Skin of body (tissue), 2 donors: Measurements from ENCODE around the gene ATP8A2. TPM values are rescaled to one million over a fixed set of nuclear protein-coding genes. Genes with fewer than 3 reads are reported as not detected.

ENCODE experiments used
- DNase-seq: peaks from one replicate; lab custom pipeline; 2025; lab: John Stamatoyannopoulos, UW
- total RNA-seq: library from RNA; depleted of rRNA; stranded (reverse); fragments of >200 nt; gene quantifications from one replicate; pipeline ENCODE4 v1.2.3, GENCODE V29; 2014

The ATP8A2 gene
- total RNA-seq, 1 donor from 2014 or later = 1.1 TPM

DNA sequence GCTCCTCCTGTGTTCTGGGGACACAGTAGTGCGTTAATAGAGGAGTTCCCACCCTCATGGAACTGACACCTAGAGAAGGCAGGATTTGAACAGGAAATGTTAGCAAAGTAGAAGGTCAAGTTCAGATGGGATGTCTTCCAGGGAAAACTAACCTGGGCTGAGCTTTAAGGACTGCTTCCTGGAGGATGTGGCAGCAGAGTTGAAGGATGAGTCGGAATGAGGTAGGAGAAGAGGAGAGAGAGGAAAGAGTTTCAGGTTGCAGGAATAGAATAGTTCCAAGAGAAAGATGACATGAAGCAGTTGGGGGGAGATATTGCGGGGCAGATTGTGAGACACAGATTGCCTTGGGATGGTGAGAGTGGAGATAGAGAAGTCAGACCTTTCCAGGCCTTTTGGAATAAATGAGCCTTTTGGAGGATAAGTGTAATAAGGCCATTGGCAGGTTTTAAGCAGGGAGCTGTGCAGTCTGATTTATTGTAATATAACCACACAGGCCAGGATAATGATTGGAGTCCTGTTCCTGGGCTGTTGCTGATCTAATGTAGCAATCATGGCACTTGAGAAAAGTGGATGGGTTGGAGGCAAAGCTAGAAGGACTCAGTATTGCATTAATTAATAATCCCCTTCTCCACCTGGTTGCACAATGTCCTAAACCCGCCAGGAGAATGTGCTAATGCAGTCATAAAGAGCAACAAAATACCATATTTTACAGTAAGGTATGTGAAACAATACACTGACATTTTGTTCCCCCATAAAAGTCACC is 474.6 kb downstream of the ATP8A2 start:
- no peak for DNase-seq

DNA sequence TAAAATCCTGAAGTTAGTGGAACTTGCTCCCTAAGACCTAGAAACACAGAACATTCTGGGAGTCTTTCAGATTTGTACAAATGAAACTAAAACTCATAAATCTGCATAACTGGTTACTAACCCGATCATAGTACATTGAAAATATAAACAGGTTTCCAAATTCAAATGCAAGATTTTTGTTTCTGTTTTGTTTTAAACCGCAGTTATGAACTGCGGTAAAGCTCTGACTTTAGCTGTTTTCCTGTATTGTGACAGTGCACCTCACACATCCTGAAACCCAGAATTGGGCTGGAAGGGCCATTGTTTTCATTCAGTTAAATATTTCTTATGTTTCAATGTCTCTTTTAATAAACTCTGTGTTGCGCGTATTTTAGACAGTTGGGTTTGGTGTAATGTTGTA is 475.4 kb downstream of the ATP8A2 start:
- DNase-seq = no peak

DNA sequence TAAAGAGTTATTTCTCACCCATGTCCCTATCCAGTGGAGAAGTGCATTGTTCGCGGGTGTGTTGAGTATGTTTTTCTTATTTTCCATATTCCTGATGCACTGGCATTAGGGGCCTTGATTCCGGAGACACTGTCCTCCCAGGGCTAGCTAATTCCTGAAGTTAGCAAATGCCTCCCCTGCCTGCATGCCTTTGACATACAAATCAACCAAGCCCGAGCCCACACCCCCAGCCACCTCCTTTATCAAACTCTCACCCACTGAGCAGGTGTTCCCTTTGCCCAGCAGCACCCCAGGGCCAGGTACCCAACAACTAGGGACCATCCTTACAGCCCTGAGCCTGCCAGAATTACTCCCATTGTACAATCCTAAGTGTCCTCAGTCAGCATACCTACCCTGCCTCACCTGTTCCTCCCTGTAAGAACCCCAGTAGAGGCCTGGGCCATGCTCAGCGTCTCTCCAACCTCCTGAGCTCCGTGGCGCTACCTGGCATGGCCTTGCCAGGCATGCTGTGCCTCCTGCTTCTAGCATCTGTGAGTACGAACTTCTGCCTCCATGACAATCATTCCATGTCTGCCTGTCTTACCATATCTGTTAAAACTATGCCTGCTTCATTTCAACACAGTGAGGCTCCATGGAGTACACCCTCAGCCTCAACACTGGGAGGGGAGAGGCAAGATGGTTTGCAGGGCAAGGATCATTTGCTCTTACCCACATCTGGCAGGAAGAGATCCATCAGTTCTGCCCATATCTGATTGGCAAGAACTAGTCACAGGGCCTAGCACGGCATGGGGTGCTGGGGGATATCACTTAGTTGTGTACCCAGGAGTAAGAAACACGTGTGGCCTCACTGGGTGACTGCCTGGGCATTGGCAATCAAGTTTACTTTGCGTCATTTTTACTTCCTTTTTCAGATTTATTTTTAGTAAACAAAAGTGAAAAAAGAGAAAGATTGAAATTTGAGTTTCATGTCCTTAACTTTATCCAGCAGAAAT is 476.2 kb downstream of the ATP8A2 start:
- DNase-seq = no peak

DNA sequence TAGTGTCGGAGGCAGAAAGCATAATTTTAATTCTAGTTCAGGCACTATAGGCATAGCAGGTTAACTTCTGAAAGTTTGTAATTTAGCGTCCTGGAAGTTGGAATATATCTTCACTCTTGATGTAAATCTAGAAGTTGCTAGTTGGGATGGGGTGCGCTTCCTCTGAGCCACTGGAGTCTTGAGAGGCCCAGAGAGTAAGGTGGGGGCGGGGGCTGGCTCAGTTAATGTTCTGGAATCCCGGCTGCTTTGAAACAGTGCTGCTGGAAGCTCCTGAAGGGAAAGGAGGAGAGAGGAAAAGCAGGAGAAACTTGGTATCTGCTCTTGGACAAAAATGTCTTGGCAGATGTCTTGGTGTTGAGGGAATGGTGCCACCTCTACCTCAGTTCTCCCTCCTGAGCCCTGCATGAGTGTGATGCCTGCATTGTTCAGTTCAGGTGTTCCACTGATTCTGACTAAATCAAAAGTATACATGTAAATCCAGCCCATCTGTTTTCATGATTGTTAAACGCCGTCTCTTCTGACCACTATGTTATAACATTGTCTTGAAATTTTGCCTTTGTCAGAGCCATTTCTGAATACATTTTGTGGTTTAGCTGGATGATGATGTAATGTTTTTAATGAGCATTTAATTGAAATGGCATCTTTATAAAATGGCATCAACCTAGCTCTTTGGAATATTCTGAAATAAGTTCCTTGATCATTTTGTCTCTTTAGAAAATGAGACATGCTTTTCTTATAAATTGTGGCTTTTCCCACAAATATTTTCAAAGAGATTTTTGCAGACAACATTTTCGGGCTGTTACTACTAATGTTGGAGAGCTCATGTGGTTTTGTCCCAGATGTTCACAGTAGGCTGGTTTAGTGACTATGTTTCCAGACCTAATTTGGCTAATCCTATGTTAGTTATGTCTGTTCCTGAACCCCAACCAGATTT is 477.3 kb downstream of the ATP8A2 start:
- DNase-seq = peak; percentile 18

DNA sequence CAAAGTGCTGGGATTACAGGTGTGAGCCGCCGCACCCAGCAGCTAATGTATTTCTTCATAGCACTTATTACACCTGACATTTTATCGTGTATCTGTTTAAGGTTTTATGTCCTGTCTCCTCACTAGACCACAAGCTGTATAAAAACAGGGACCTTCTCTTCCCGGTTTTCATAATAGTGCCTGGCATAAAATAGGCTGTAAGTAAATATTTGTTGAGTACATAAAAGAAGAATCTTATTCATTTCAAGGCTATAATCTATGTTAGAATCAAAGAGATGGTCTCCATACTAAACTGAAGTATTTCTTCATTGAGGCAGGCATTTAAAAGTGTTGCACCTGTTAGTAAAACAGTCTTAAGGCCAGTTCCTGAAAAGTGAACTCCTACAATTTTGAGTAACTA is 486.1 kb downstream of the ATP8A2 start:
- DNase-seq = no peak

DNA sequence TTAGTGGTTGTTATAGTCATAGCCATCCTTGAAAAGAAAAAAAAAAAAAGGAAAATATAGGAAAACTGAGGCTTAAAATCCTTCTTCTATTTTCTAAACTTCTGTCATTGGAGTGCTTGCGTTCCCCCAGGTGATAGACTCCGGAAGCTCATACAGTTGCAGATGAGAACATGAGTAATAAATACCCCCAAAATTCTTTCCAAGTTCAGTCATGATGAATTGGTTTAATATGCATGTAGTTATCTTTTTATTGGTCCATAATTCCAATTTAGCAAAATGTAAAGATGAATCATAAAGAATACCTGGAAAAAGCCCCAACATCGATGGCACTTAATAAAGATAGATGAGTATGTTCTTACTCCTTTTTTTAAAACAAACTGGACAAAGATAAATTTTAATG is 487.8 kb downstream of the ATP8A2 start:
- DNase-seq = no peak

DNA sequence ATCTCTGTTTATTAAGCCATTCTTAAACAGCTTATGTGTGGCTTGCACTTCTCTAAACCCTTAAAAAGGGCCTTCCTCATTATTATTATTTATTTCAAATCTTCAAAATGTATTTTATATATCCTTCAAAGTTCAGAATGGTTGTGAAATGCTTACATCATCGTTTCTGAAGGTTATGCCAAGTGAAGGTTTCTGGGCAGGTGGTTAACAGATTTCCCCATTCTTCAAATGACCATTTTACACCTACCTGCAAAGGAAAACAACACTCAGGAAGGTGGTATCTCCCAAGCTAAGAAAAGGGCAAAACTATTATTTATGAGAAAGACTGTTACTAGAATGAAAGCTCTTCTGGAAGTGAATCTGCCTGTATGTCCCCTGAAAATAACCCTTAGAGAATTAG is 488.5 kb downstream of the ATP8A2 start:
- no peak for DNase-seq

DNA sequence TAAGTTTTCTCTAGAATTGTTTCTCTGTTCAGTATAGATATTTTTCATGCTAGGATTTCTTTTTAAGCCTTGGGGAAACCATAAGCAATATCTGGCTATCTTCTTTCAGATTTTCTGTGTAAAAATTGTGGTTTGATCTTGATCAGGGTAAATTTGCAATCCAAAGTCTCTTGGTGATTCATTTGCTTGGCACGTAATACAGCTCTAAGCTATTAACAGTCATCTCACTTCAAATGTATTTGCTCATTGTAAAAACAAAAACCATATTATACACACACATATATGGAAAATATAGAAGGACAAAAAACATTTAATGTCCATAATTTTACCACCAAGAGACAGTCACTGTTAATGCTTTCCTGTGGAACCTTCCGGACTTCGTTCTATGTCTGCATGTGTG is 489.1 kb downstream of the ATP8A2 start:
- DNase-seq = no peak

DNA sequence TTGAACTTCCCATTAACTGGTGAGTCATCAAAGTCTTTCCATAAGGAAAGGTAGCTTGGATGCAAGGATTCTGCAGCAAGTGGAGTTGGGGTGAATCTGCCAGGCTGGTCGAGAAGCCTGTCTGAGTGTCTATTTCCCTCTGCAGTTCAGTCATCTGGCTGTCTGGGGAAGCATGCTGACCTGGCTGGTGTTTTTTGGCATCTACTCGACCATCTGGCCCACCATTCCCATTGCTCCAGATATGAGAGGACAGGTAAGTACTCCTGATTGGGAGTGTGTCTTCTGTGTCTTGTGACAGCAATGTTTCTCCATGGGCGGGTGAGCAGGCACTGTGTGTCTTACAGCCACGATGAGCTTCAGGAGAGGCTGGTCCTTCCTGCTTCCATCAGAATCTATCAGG is 490.4 kb downstream of the ATP8A2 start:
- no peak for DNase-seq

DNA sequence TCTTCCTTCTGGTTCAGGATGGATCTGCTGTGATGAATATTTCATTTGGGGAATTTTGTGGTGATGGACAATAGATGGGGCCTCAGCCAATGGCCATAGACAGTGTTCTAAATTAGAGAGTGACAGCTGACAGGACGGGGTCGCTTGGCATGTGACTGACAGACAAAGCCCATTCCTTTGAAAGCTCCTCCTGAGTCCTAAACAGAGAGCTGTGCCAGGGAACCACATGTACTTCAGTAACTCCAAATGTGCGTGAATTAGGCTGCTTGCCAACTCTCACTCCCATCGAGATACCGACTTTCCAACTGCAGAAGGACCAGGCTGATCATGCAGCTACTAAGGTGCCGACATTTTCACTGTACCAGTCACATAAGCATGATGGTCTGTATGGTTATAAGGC is 492.3 kb downstream of the ATP8A2 start:
- DNase-seq = no peak

DNA sequence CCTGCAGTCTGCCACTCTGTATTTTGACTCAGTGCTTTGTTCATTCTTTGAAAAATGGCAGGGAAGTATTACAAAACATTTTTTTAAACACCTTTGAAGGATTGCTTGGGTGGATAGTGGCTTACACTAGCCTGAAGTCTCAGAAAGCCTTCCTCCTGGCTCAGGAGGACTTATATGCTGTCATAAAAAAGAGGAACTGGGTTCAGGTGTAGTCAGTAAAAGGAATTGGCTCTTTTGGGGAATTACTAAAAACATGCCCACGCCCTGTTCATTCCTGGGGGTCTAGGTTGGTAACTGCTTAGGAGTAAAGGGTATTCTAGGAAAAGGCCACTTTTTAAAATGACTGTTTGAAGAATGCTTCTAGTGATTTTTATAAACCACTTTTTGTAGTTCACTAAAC is 493.2 kb downstream of the ATP8A2 start:
- no peak for DNase-seq

DNA sequence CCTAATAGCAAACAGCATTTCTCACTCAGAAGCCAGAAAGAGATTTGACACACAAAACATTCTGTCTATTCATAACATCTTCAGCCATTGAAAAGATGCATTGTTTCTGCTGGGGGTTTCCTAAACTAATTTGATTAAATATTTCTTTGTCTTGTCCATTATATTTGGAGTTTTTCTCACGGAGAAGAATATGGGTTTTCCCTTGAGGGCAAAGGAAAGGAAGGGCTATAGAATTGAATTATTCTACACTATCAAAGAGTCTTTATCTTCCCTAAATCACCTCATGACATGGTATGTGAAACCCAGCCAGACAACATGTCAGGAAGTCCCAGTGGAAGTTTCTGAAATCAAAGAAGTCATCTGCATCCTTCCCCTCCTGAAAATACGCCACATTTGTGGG is 493.6 kb downstream of the ATP8A2 start:
- no peak for DNase-seq

DNA sequence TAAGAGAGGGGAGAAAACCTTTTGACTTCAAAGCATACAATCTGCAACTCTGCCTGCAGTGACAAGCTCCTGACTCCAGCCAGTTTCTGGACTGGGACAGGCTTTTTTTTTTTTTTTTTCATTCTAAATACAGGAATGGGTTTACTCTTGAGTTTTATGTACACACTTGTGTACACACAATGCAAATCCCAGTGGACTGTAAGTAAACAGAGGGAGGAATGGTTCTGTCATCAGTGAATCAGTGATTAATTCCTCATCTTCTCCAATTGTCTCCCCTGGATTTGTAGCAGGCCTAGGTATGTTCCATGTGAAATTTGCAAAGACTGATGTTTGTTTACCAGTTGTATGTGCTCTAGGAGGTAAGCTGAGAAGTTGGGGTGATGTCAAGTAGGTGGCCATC is 495.3 kb downstream of the ATP8A2 start:
- no peak for DNase-seq

DNA sequence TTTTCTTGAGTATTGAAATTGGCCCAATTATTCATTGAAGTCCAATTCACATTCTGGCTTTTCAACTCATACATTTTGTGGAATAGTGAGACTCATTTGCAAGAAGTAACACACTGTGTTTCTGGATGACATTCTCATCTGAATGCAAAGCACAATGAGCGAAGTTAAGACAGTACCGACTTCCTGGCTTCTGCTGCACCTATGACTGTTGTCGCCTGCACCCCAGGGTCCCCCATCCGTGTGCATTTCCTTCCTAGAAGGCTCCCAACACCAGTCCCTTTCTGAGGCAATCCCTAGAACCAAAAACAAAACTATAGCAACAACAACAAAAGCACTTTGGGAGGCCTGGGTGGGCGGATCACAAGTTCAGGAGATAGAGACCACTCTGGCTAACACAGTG is 496.7 kb downstream of the ATP8A2 start:
- DNase-seq = no peak

DNA sequence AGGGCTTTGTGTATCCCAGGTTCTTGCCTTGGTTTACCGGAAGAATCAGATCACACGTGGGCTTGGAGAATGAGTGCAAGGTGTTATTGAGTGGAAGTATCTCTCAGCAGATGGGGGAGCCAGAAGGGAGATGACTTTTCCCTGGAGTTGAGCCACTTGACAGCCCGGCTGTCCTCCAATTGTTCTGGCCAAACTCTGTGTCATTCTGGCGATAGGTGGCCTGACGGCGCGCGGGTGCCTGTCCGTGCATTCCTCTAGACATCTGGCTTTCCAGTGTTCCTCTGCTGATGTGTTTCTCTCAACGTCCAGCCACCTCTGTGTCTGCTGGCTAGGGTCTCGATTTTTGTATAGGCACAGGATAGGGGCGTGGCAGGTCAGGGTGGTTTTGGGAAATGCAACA is 498.2 kb downstream of the ATP8A2 start:
- no peak for DNase-seq

DNA sequence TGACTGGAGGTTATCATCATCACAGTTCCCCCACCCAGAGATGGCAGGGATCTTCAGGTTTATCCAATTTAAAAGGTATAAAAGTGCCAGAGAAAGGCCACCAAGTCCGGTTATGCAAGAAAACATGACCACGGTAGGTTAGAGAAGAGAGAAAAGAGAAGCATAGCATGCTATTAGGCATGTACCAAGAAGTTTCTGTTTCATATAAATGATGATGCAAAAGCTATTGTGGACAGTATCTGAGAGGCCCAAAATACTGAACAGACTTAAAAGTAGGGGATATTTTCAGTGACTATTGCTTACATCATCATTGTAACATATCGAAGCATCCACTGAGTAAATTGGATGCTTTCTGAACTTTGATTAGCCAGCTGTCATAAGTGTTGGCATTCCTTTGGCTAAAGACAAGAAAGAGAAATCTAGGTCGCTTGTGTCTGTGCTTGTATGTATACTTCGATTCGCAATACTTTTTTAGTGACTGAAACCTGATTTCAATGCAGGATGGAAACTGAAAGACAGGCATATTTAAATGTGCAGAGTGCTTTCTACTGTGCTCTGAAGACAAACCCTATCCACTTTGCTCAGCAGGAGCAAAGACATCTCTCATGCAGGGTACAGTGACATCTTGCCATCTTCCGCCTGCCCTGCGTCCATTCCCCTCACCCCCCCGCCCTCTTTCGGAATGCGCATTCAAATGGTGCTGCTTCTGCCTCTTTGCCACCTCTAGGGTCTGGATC is 499.8 kb downstream of the ATP8A2 start:
- DNase-seq = no peak

DNA sequence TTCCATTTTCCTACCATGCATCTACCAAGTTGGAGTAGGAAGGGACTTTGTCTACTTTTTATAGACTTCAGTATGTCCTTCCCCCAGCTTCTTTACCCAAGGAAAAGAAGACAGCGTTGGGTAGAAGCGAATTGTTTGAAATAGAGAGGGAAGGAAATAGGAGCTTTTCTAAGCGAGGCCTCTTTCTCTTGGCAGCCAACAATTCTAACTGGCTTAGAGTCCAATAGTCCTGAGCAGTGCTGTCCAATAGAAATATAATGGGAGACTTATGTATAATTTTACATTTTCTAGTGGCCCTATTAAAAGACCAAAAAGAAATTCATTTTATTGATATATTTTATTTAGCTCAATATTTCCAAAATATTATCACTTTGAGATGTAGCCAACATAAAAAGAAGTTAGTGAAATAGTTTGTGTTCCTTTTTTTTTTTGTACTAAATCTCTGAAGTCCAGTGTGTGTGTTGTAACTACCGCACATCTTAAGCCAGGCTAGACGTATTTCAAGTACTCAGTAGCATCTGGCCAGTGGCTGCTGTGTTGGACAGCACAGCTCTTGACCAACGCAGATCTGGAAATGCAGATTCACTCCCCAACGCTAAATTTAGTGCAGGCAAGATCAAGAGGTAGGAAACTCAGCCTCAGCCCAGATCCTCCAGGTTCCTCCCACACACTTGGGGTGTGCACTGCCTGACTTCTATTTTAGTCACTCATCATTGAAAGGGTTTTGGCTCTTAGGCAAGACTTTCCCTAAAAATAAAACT is 500.9 kb downstream of the ATP8A2 start:
- no peak for DNase-seq

DNA sequence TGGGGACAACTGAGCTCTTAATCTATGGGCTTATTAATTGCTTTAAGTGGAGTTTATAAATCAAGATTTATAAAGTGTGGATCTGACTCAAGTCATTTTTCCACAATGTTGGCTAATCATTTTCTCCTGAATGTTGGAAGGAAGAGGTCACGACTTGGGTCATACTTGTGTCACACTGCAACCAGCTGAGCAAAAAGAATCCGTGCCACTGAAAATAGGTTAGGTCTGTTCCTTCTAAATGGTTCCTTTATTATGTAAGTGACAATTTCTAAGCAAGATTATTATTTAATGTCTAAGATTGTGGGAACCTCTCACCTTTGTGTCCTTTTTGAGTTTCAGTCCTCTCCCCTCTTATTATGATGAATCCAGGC is 501.5 kb downstream of the ATP8A2 start:
- no peak for DNase-seq

DNA sequence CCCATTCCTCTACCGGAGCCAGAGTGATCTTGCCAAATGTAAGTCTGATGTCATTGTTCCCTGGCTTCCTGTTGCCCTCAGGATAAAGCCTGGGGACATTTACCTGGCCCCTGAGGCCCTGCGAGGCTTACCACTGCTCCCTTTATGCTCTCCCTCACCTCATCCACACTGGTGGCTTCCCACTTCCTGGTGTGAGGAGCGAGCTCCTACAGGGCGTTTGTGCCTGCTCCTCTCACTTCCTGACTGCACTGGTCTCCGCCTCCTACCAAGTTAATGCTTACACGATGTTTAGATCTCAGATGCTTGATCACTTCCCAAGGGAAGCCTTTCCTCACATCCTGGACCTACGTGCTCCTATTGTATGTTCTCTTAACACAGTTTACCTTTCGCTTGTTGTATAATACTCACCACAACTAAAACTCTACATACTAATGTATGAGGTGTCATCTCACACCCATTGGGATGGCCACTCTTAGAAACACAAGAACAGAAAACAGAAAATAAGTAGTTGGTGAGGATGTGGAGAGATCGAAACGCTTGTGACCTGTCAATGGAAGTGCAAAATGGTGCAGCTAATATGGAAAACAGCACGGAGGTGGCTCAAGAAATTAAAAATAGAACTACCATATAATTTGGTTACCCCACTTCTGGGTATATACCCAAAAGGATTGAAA is 502.4 kb downstream of the ATP8A2 start:
- DNase-seq = no peak

DNA sequence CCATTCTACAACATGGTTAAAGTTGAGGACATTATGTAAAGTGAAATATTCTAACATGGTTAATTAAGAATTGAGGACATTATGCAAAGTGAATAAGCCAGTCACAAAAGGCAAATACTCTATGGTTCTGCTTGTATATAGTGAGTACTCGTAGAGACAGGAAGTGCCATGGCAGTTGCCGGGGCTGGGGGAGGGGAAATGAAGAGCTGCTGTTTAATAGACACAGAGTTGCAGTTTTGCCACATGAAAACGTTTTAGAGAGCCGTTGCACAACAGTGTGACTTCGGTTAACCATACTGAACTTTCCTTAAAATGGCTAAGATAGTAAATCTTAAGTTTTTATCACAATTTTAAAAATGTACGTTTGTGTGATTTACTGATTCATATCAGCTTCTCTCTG is 503.1 kb downstream of the ATP8A2 start:
- no peak for DNase-seq
